K562 (cell line): Measurements from ENCODE around the gene PIGB. TPM values are rescaled to one million over a fixed set of nuclear protein-coding genes. Genes with fewer than 3 reads are reported as not detected.

ENCODE experiments used
- ARHGAP35 ChIP-seq: fragments of 450-650 bp; IDR thresholded peaks from 2 replicates; pipeline ENCODE4 v1.6.1; 2018; ENCODE audit not compliant: partially characterized antibody
- ASH1L ChIP-seq: fragments of 450-650 bp; IDR thresholded peaks from 2 replicates; pipeline ENCODE4 v1.6.1; 2018; ENCODE audit warnings: borderline replicate concordance, mild to moderate bottlenecking, low read depth; ENCODE audit not compliant: partially characterized antibody
- BMI1 ChIP-seq: fragments of 150-350 bp; IDR thresholded peaks from 2 replicates; pipeline ENCODE4 v1.6.1; 2014; ENCODE audit warnings: low read length
- CREB5 ChIP-seq: fragments of 250-450 bp; sonication (Bioruptor Pico); IDR thresholded peaks from 2 replicates; pipeline ENCODE4 v1.5.0; 2020; ENCODE audit warnings: mild to moderate bottlenecking
- CXXC5 ChIP-seq: fragments of 250-450 bp; sonication (Bioruptor Pico); IDR thresholded peaks from 2 replicates; pipeline ENCODE4 v1.8.0; 2022; ENCODE audit warnings: inconsistent platforms, mild to moderate bottlenecking, moderate library complexity
- ELF2 ChIP-seq: fragments of 250-450 bp; sonication (Bioruptor Pico); IDR thresholded peaks from 2 replicates; pipeline ENCODE4 v1.5.0; 2021; ENCODE audit warnings: mild to moderate bottlenecking
- FOXJ3 ChIP-seq: sonication (generic); formaldehyde crosslinking; IDR thresholded peaks from 2 replicates; pipeline ENCODE4 v1.4.0; 2020; ENCODE audit warnings: mild to moderate bottlenecking, missing genetic modification reagents
- GABPB2 ChIP-seq: fragments of 250-450 bp; sonication (Bioruptor Pico); conservative IDR thresholded peaks from 2 replicates; pipeline ENCODE4 v1.5.1; 2021; ENCODE audit warnings: mild to moderate bottlenecking
- ILK ChIP-seq: fragments of 450-650 bp; IDR thresholded peaks from 2 replicates; pipeline ENCODE4 v1.6.1; 2016; ENCODE audit warnings: missing genetic modification characterization, low read depth, mild to moderate bottlenecking, missing compliant biosample characterization, moderate library complexity, borderline replicate concordance
- MTA1 ChIP-seq: fragments of 450-650 bp; IDR thresholded peaks from 2 replicates; pipeline ENCODE4 v1.6.1; 2017; ENCODE audit warnings: borderline replicate concordance
- NCOA6 ChIP-seq: fragments of 450-650 bp; IDR thresholded peaks from 2 replicates; pipeline ENCODE4 v1.6.1; 2017; ENCODE audit warnings: mild to moderate bottlenecking
- NFYB ChIP-seq: IDR thresholded peaks from 2 replicates; pipeline ENCODE4 v1.6.1; 2011; ENCODE audit warnings: mild to moderate bottlenecking, moderate library complexity; ENCODE audit not compliant: insufficient read length; ENCODE audit errors: extremely low read depth
- POLR2H ChIP-seq: IDR thresholded peaks from 2 replicates; pipeline ENCODE4 v1.6.1; 2016; ENCODE audit warnings: missing genetic modification characterization, low read depth, mild to moderate bottlenecking, control low read depth, missing compliant biosample characterization, moderate library complexity
- RNF2 ChIP-seq: sonication (generic); IDR thresholded peaks from 2 replicates; pipeline ENCODE4 v1.6.1; 2016
- SIN3A ChIP-seq, 2 experiments: fragments of 150-350 bp in 1 of 2; IDR thresholded peaks; 2 replicates each; pipeline ENCODE4 v1.6.1; 2011 to 2016; ENCODE audit warnings: borderline replicate concordance in 2 of 2, low read depth in 2 of 2, low read length in 2 of 2, mild to moderate bottlenecking in 2 of 2, moderate library complexity in 2 of 2; ENCODE audit not compliant: control insufficient read depth in 1 of 2
- SIN3B ChIP-seq: fragments of 450-650 bp; IDR thresholded peaks from 2 replicates; pipeline ENCODE4 v1.6.1; 2017; ENCODE audit warnings: low read depth, mild to moderate bottlenecking, moderate library complexity
- SRSF9 ChIP-seq: fragments of 200-400 bp; formaldehyde crosslinking; IDR thresholded peaks from 2 replicates; pipeline ENCODE4 v1.6.1; 2017; ENCODE audit warnings: low read depth, low read length, borderline replicate concordance
- TEAD1 ChIP-seq, 2 experiments: fragments of 450-650 bp in 1 of 2; sonication (generic) in 1 of 2; formaldehyde crosslinking; IDR thresholded peaks; 2 replicates each; pipeline versions ENCODE4 v1.4.0 to v1.8.0; 2020 to 2022; ENCODE audit warnings: mild to moderate bottlenecking in 2 of 2, missing genetic modification reagents in 1 of 2
- TEAD4 ChIP-seq, 2 experiments: sonication (generic) in 1 of 2; formaldehyde crosslinking in 1 of 2; IDR thresholded peaks; 2 replicates each; pipeline versions ENCODE4 v1.6.1 to v1.8.0; 2012 to 2022; ENCODE audit warnings: borderline replicate concordance in 1 of 2, inconsistent platforms in 1 of 2, low read length in 1 of 2, mild to moderate bottlenecking in 1 of 2, missing genetic modification reagents in 1 of 2
- TRIM28 ChIP-seq: fragments of 450-650 bp; IDR thresholded peaks from 2 replicates; pipeline ENCODE4 v1.6.1; 2017
- ZNF121 ChIP-seq: sonication (generic); formaldehyde crosslinking; conservative IDR thresholded peaks from 2 replicates; pipeline ENCODE4 v1.8.0; 2022; ENCODE audit warnings: missing genetic modification reagents
- ZNF174 ChIP-seq: fragments of 250-450 bp; sonication (Bioruptor Pico); IDR thresholded peaks from 2 replicates; pipeline ENCODE4 v1.4.0; 2020; ENCODE audit warnings: mild to moderate bottlenecking
- ZNF696 ChIP-seq: fragments of 250-450 bp; sonication (Bioruptor Pico); conservative IDR thresholded peaks from 2 replicates; pipeline ENCODE4 v1.4.0; 2020; ENCODE audit warnings: mild to moderate bottlenecking, moderate library complexity
- ZNF785 ChIP-seq: fragments of 250-450 bp; sonication (Bioruptor Pico); IDR thresholded peaks from 2 replicates; pipeline ENCODE4 v1.4.0; 2020; ENCODE audit warnings: mild to moderate bottlenecking
- polyA plus RNA-seq, 8 experiments: library from polyadenylated mRNA; depleted of rRNA in 4 of 8; stranded (reverse) in 5 of 8; unstranded in 3 of 8; fragments of >200 nt; fragmentation: Nextera tagmentation in 2 of 8; fragmentation: Illumina TruSeq in 1 of 8; extraction: Ambion mirVana in 2 of 8; extraction: Trizol in 1 of 8; gene quantifications; 2 replicates each; pipeline versions ENCODE4 v1.2.1 to v1.2.3, GENCODE V29; 2011 to 2014; ENCODE audit warnings: inconsistent platforms in 1 of 8, missing spikeins in 1 of 8
- total RNA-seq, 7 experiments: library from RNA; depleted of rRNA in 6 of 7; stranded (reverse); fragments of >200 nt in 6 of 7; fragmentation: Illumina TruSeq in 2 of 7; extraction: Trizol in 2 of 7; gene quantifications; 2 replicates each; pipeline versions ENCODE4 v1.2.1 to v1.2.3, GENCODE V29; 2011 to 2021; ENCODE audit warnings: low replicate concordance in 1 of 7
- TF ChIP-seq, protein P1 (sequence below): sonication (generic); formaldehyde crosslinking; IDR thresholded peaks from 2 replicates; pipeline ENCODE4 v1.5.0; 2020; ENCODE audit warnings: missing genetic modification reagents
- TF ChIP-seq, protein P2 (sequence below): sonication (generic); formaldehyde crosslinking; IDR thresholded peaks from 2 replicates; pipeline ENCODE4 v1.8.0; 2022; ENCODE audit warnings: mild to moderate bottlenecking, missing genetic modification reagents

The PIGB gene
- total and polyA plus RNA-seq, 9 of the 15 experiments (the other 6 are each of a cell fraction or from before 2014, with no cell fraction given), result 9.9 to 32.3 (median 18.2) TPM

GRCh38 chr15:55318588-55319494 lies at the start of gene PIGB, which contains the start of gene PIGBOS1 (continued):
- TF ChIP-seq, protein P1, sequence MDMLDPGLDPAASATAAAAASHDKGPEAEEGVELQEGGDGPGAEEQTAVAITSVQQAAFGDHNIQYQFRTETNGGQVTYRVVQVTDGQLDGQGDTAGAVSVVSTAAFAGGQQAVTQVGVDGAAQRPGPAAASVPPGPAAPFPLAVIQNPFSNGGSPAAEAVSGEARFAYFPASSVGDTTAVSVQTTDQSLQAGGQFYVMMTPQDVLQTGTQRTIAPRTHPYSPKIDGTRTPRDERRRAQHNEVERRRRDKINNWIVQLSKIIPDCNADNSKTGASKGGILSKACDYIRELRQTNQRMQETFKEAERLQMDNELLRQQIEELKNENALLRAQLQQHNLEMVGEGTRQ, result no peak
- TF ChIP-seq FOXJ3 (CRISPR knock-in tag) (no peak), RNF2 (peak; percentile 74), TRIM28 (no peak), ZNF121 (CRISPR knock-in tag) (no peak), TEAD1 (CRISPR knock-in tag; IDR thresholded peaks at IDR 0.05) (peak; percentile 41 to 48; a peak in 2 of 4 replicates), ZNF785 (CRISPR knock-in tag) (no peak), GABPB2 (CRISPR knock-in tag) (no peak), ILK (tag) (no peak), ZNF174 (no peak), ZNF696 (CRISPR knock-in tag) (no peak), CREB5 (CRISPR knock-in tag) (no peak), SIN3B (no peak; the same call in 1 of the 2 replicates), ELF2 (CRISPR knock-in tag) (peak; percentile 97), CXXC5 (CRISPR knock-in tag) (peak; percentile 85), BMI1 (no peak), SIN3A (IDR thresholded peaks at IDR 0.05; ENCODE audit: borderline replicate concordance in 2 of 2, control insufficient read depth in 1 of 2, low read depth in 2 of 2, low read length in 2 of 2) (peak in 1 of 2 experiments; percentile 16; a peak in 1 of 4 replicates), SRSF9 (no peak), ARHGAP35 (peak; percentile 63), NFYB (no peak), POLR2H (tag) (peak; percentile 88), ASH1L (peak; percentile 40), NCOA6 (peak; percentile 84), MTA1 (peak; percentile 66; the same call in 1 of the 2 replicates), TEAD4 (IDR thresholded peaks at IDR 0.05; ENCODE audit: low read length) (no peak), TEAD4 (CRISPR knock-in tag; IDR thresholded peaks at IDR 0.05; ENCODE audit: borderline replicate concordance) (no peak)
- TF ChIP-seq, protein P2, sequence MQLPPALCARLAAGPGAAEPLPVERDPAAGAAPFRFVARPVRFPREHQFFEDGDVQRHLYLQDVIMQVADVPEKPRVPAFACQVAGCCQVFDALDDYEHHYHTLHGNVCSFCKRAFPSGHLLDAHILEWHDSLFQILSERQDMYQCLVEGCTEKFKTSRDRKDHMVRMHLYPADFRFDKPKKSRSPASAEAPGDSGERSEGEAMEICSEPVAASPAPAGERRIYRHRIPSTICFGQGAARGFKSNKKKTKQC (CRISPR knock-in tag), result peak; percentile 52; the same call in 1 of the 2 replicates
